ENCODE data around the gene PHLDB2.

PHLDB2 gene

GRCh38 chr3:112002096-112002971 lies 143.3 kb downstream of the PHLDB2 start:
- Histone ChIP-seq H3K9ac (ENCODE audit: low read length) (no peak overlapping the region), H3K36me3 (ENCODE audit: control insufficient read depth, low read depth, low read length) (peaks cover 14% of the 10 kb centered on the region), H3K27me3 (ENCODE audit: control insufficient read depth, insufficient read depth, low read length) (peaks cover 37% of the 10 kb centered on the region), H3K4me1 (ENCODE audit: control insufficient read depth, low read depth, low read length) (peaks cover 21% of the 10 kb centered on the region), H3K9me3 (ENCODE audit: control insufficient read depth, low read depth, low read length) (no peaks in the 10 kb centered on the region), H3K4me3 (ENCODE audit: low read length) (no peak overlapping the region), H3K27ac (ENCODE audit: low read length) (no peak overlapping the region)

GRCh38 chr3:112003321-112004080 lies 144.4 kb downstream of the PHLDB2 start:
- peaks cover 31% of the 10 kb centered on the region for H3K27me3 ChIP-seq (ENCODE audit: control insufficient read depth, insufficient read depth, low read length)
- peaks cover 14% of the 10 kb centered on the region for H3K36me3 ChIP-seq (ENCODE audit: control insufficient read depth, low read depth, low read length)
- no peak overlapping the region for H3K9ac ChIP-seq (ENCODE audit: low read length)
- H3K4me3 ChIP-seq (ENCODE audit: low read length), result no peak overlapping the region
- peaks cover 21% of the 10 kb centered on the region for H3K4me1 ChIP-seq (ENCODE audit: control insufficient read depth, low read depth, low read length)
- no peaks in the 10 kb centered on the region for H3K9me3 ChIP-seq (ENCODE audit: control insufficient read depth, low read depth, low read length)
- no peak overlapping the region for H3K27ac ChIP-seq (ENCODE audit: low read length)

GRCh38 chr3:112004187-112004586 lies 145.1 kb downstream of the PHLDB2 start:
- Histone ChIP-seq H3K27me3 (ENCODE audit: control insufficient read depth, insufficient read depth, low read length) (peaks cover 31% of the 10 kb centered on the region), H3K36me3 (ENCODE audit: control insufficient read depth, low read depth, low read length) (peaks cover 14% of the 10 kb centered on the region), H3K4me1 (ENCODE audit: control insufficient read depth, low read depth, low read length) (peaks cover 21% of the 10 kb centered on the region), H3K27ac (ENCODE audit: low read length) (no peak overlapping the region), H3K9ac (ENCODE audit: low read length) (no peak overlapping the region), H3K9me3 (ENCODE audit: control insufficient read depth, low read depth, low read length) (no peaks in the 10 kb centered on the region), H3K4me3 (ENCODE audit: low read length) (no peak overlapping the region)

- Histone ChIP-seq H3K9ac (ENCODE audit: low read length) (no peak overlapping the region), H3K9me3 (ENCODE audit: control insufficient read depth, low read depth, low read length) (no peaks in the 10 kb centered on the region), H3K4me1 (ENCODE audit: control insufficient read depth, low read depth, low read length) (peaks cover 20% of the 10 kb centered on the region), H3K4me3 (ENCODE audit: low read length) (no peak overlapping the region), H3K27me3 (ENCODE audit: control insufficient read depth, insufficient read depth, low read length) (peaks cover 26% of the 10 kb centered on the region), H3K36me3 (ENCODE audit: control insufficient read depth, low read depth, low read length) (peaks cover 14% of the 10 kb centered on the region), H3K27ac (ENCODE audit: low read length) (no peak overlapping the region)
These were observed 145.6 kb downstream of the PHLDB2 start for GRCh38 chr3:112004669-112005068.

GRCh38 chr3:112005091-112005672 lies 146.1 kb downstream of the PHLDB2 start:
- Histone ChIP-seq H3K9ac (ENCODE audit: low read length) (no peak overlapping the region), H3K36me3 (ENCODE audit: control insufficient read depth, low read depth, low read length) (peaks cover 14% of the 10 kb centered on the region), H3K4me3 (ENCODE audit: low read length) (no peak overlapping the region), H3K27me3 (ENCODE audit: control insufficient read depth, insufficient read depth, low read length) (peaks cover 21% of the 10 kb centered on the region), H3K27ac (ENCODE audit: low read length) (no peak overlapping the region), H3K9me3 (ENCODE audit: control insufficient read depth, low read depth, low read length) (no peaks in the 10 kb centered on the region), H3K4me1 (ENCODE audit: control insufficient read depth, low read depth, low read length) (peaks cover 15% of the 10 kb centered on the region)

GRCh38 chr3:112007633-112008032 lies 148.6 kb downstream of the PHLDB2 start:
- H3K4me3 ChIP-seq (ENCODE audit: low read length), result no peak overlapping the region
- H3K27ac ChIP-seq (ENCODE audit: low read length), result no peak overlapping the region
- H3K36me3 ChIP-seq (ENCODE audit: control insufficient read depth, low read depth, low read length), result peaks cover 19% of the 10 kb centered on the region
- H3K9ac ChIP-seq (ENCODE audit: low read length), result no peak overlapping the region
- H3K27me3 ChIP-seq (ENCODE audit: control insufficient read depth, insufficient read depth, low read length), result peaks cover 1% of the 10 kb centered on the region
- H3K4me1 ChIP-seq (ENCODE audit: control insufficient read depth, low read depth, low read length), result no peaks in the 10 kb centered on the region
- no peaks in the 10 kb centered on the region for H3K9me3 ChIP-seq (ENCODE audit: control insufficient read depth, low read depth, low read length)

GRCh38 chr3:112009670-112010069 lies 150.6 kb downstream of the PHLDB2 start:
- no peak overlapping the region for H3K27ac ChIP-seq (ENCODE audit: low read length)
- no peak overlapping the region for H3K4me3 ChIP-seq (ENCODE audit: low read length)
- no peaks in the 10 kb centered on the region for H3K27me3 ChIP-seq (ENCODE audit: control insufficient read depth, insufficient read depth, low read length)
- H3K4me1 ChIP-seq (ENCODE audit: control insufficient read depth, low read depth, low read length), result no peaks in the 10 kb centered on the region
- peaks cover 15% of the 10 kb centered on the region for H3K36me3 ChIP-seq (ENCODE audit: control insufficient read depth, low read depth, low read length)
- H3K9ac ChIP-seq (ENCODE audit: low read length), result no peak overlapping the region
- no peaks in the 10 kb centered on the region for H3K9me3 ChIP-seq (ENCODE audit: control insufficient read depth, low read depth, low read length)

- H3K27me3 ChIP-seq (ENCODE audit: control insufficient read depth, insufficient read depth, low read length), result no peaks in the 10 kb centered on the region
- no peak overlapping the region for H3K27ac ChIP-seq (ENCODE audit: low read length)
- H3K4me1 ChIP-seq (ENCODE audit: control insufficient read depth, low read depth, low read length), result no peaks in the 10 kb centered on the region
- no peak overlapping the region for H3K4me3 ChIP-seq (ENCODE audit: low read length)
- no peaks in the 10 kb centered on the region for H3K9me3 ChIP-seq (ENCODE audit: control insufficient read depth, low read depth, low read length)
- H3K36me3 ChIP-seq (ENCODE audit: control insufficient read depth, low read depth, low read length), result peaks cover 9% of the 10 kb centered on the region
- no peak overlapping the region for H3K9ac ChIP-seq (ENCODE audit: low read length)
These were observed 151.6 kb downstream of the PHLDB2 start for GRCh38 chr3:112010636-112011035.

GRCh38 chr3:112011376-112011940 lies 152.4 kb downstream of the PHLDB2 start:
- Histone ChIP-seq H3K27me3 (ENCODE audit: control insufficient read depth, insufficient read depth, low read length) (no peaks in the 10 kb centered on the region), H3K36me3 (ENCODE audit: control insufficient read depth, low read depth, low read length) (peaks cover 6% of the 10 kb centered on the region), H3K27ac (ENCODE audit: low read length) (no peak overlapping the region), H3K4me3 (ENCODE audit: low read length) (no peak overlapping the region), H3K9me3 (ENCODE audit: control insufficient read depth, low read depth, low read length) (no peaks in the 10 kb centered on the region), H3K9ac (ENCODE audit: low read length) (no peak overlapping the region), H3K4me1 (ENCODE audit: control insufficient read depth, low read depth, low read length) (no peaks in the 10 kb centered on the region)

GRCh38 chr3:112012205-112012992 lies 153.3 kb downstream of the PHLDB2 start:
- Histone ChIP-seq H3K27ac (ENCODE audit: low read length) (no peak overlapping the region), H3K4me3 (ENCODE audit: low read length) (no peak overlapping the region), H3K27me3 (ENCODE audit: control insufficient read depth, insufficient read depth, low read length) (no peaks in the 10 kb centered on the region), H3K9me3 (ENCODE audit: control insufficient read depth, low read depth, low read length) (no peaks in the 10 kb centered on the region), H3K4me1 (ENCODE audit: control insufficient read depth, low read depth, low read length) (no peaks in the 10 kb centered on the region), H3K36me3 (ENCODE audit: control insufficient read depth, low read depth, low read length) (peaks cover 6% of the 10 kb centered on the region), H3K9ac (ENCODE audit: low read length) (no peak overlapping the region)
